Endometrial microvascular endothelial cells (primary cell): ENCODE data around the gene ADAM33. TPM values are rescaled to one million over a fixed set of nuclear protein-coding genes. Genes with fewer than 3 reads are reported as not detected.

Source experiments
- in situ Hi-C: cut with HindIII; loops from 2 replicates; pipeline ENCODE4 v1.10.0; 2017; ENCODE audit warnings: low sequenced_read_pairs, low pct_unique_long_range_greater_than_20kb; ENCODE audit errors: inconsistent ontology term
- total RNA-seq: library from RNA; depleted of rRNA; stranded (reverse); fragments of >200 nt; gene quantifications from one replicate; pipeline ENCODE4 v1.2.3, GENCODE V29; 2015; ENCODE audit errors: inconsistent ontology term

The ADAM33 gene
- total RNA-seq, 1 donor from 2014 or later, result not detected

- in situ Hi-C loops, result no loop called here
Observed at GRCh38 chr20:3692706-3693294, 11.0 kb upstream of the ADAM33 start.

GRCh38 chr20:3691897-3692296 lies 10.1 kb upstream of the ADAM33 start:
- in situ Hi-C loops, result no loop called here

GRCh38 chr20:3691306-3691705 lies 9.5 kb upstream of the ADAM33 start:
- in situ Hi-C loops, result no loop called here

- in situ Hi-C loops, result no loop called here
Observed at GRCh38 chr20:3690413-3690812, 8.6 kb upstream of the ADAM33 start.

- in situ Hi-C loops, result no loop called here
Observed at GRCh38 chr20:3689978-3690377, 8.2 kb upstream of the ADAM33 start.

- in situ Hi-C loops, result no loop called here
Observed at GRCh38 chr20:3687655-3688054, 5.8 kb upstream of the ADAM33 start.

- in situ Hi-C loops, result no loop called here
Observed at GRCh38 chr20:3686867-3687321, 5.1 kb upstream of the ADAM33 start.

- in situ Hi-C loops, result no loop called here
Observed at GRCh38 chr20:3686421-3686820, 4.6 kb upstream of the ADAM33 start.

GRCh38 chr20:3685341-3685740 lies 3.5 kb upstream of the ADAM33 start:
- in situ Hi-C loops, result no loop called here

- in situ Hi-C loops, result no loop called here
Observed at GRCh38 chr20:3681352-3681930, 369 bp downstream of the ADAM33 start.

GRCh38 chr20:3680701-3681351 lies 984 bp downstream of the ADAM33 start:
- in situ Hi-C loops, result no loop called here

GRCh38 chr20:3679749-3680700 lies 1.8 kb downstream of the ADAM33 start:
- in situ Hi-C loops, result no loop called here

- in situ Hi-C loops, result no loop called here
Observed at GRCh38 chr20:3678856-3679720, 2.7 kb downstream of the ADAM33 start.

- in situ Hi-C loops, result no loop called here
Observed at GRCh38 chr20:3678198-3678597, 3.6 kb downstream of the ADAM33 start.

GRCh38 chr20:3677733-3678132 lies 4.1 kb downstream of the ADAM33 start:
- in situ Hi-C loops, result no loop called here

- in situ Hi-C loops, result no loop called here
Observed at GRCh38 chr20:3674995-3675900, 6.6 kb downstream of the ADAM33 start.

- in situ Hi-C loops, result no loop called here
Observed at GRCh38 chr20:3674447-3674846, 7.4 kb downstream of the ADAM33 start.
